ES-I3 (cell line): Measurements from ENCODE around the gene STAMBPL1.

Experiments used
- H3K36me3 ChIP-seq: 2 replicates; pipeline ENCODE4 v1.6.1; 2013; ENCODE audit warnings: mild to moderate bottlenecking, low read length, control low read depth, moderate library complexity; ENCODE audit not compliant: insufficient read depth
- H3K4me1 ChIP-seq: 2 replicates; pipeline ENCODE4 v1.6.1; 2013; ENCODE audit warnings: mild to moderate bottlenecking, control low read depth, low read length; ENCODE audit not compliant: insufficient read depth
- H3K9ac ChIP-seq: 2 replicates; pipeline ENCODE4 v1.6.1; 2013; ENCODE audit warnings: low read depth, mild to moderate bottlenecking, low read length, moderate library complexity
- H3K9me3 ChIP-seq: 2 replicates; pipeline ENCODE4 v1.6.1; 2013; ENCODE audit warnings: mild to moderate bottlenecking, low read length, moderate library complexity; ENCODE audit not compliant: control insufficient read depth, insufficient read depth

Gene STAMBPL1

GRCh38 chr10:88892222-88892967, 12.3 kb downstream of the STAMBPL1 start:
- no peak overlapping the region for H3K9ac ChIP-seq
- no peaks in the 10 kb centered on the region for H3K36me3 ChIP-seq
- H3K9me3 ChIP-seq: no peaks in the 10 kb centered on the region
- H3K4me1 ChIP-seq: peaks cover 14% of the 10 kb centered on the region

DNA sequence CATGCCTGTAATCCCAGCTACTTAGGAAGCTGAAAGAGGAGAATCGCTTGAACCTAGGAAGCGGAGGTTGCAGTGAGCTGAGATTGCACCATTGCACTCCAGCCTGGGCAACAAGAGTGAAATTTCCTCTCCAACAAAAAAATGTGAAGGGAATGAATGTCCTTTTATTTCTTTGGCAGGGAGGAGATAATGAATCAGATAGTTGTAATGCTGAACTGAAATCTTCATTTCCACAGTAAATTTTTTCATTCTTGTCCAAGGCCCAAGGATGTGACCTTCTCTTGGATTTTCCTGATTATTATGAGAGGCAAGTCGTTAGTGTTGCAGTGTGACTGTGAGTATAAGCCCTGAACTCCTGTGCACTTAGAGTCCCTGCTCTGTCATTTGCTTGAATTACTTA, 13.6 kb downstream of the STAMBPL1 start:
- Histone ChIP-seq H3K4me1 (peaks cover 14% of the 10 kb centered on the region), H3K36me3 (no peaks in the 10 kb centered on the region), H3K9me3 (no peaks in the 10 kb centered on the region), H3K9ac (no peak overlapping the region)

GRCh38 chr10:88895250-88895649, 15.2 kb downstream of the STAMBPL1 start:
- Histone ChIP-seq H3K4me1 (peaks cover 14% of the 10 kb centered on the region), H3K9me3 (no peaks in the 10 kb centered on the region), H3K36me3 (no peaks in the 10 kb centered on the region), H3K9ac (no peak overlapping the region)

GRCh38 chr10:88896372-88896993, 16.4 kb downstream of the STAMBPL1 start:
- Histone ChIP-seq H3K4me1 (peaks cover 14% of the 10 kb centered on the region), H3K36me3 (no peaks in the 10 kb centered on the region)

GRCh38 chr10:88896994-88897853, 17.2 kb downstream of the STAMBPL1 start:
- Histone ChIP-seq H3K36me3 (no peaks in the 10 kb centered on the region), H3K9me3 (no peaks in the 10 kb centered on the region), H3K9ac (no peak overlapping the region), H3K4me1 (peaks cover 12% of the 10 kb centered on the region)

More at GRCh38 chr10:88896372-88896993, 16.4 kb downstream of the STAMBPL1 start:
- no peaks in the 10 kb centered on the region for H3K9me3 ChIP-seq
- H3K9ac ChIP-seq: no peak overlapping the region

DNA sequence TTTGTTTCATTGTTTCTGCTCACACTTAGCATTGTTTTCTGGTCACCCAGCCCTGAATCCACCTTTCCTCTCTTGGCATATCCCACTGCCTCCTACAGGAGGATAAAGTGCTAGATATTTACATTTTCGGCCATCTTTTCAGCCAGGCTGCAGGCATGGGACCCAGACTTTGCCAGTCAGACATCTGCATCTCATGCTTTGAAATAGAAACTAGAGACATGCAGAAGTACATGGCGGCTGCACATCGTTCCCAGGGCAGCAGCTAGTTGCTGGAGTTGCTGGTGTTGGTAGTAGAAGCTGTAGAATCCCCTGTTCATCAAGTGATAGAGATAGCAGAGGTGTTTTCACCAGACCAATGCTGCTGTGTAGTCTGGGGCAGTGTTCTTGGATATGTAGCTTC, 18.7 kb downstream of the STAMBPL1 start:
- Histone ChIP-seq H3K36me3 (no peaks in the 10 kb centered on the region), H3K4me1 (peaks cover 7% of the 10 kb centered on the region; the same call in 1 of the 2 replicates), H3K9me3 (no peaks in the 10 kb centered on the region), H3K9ac (no peak overlapping the region)

DNA sequence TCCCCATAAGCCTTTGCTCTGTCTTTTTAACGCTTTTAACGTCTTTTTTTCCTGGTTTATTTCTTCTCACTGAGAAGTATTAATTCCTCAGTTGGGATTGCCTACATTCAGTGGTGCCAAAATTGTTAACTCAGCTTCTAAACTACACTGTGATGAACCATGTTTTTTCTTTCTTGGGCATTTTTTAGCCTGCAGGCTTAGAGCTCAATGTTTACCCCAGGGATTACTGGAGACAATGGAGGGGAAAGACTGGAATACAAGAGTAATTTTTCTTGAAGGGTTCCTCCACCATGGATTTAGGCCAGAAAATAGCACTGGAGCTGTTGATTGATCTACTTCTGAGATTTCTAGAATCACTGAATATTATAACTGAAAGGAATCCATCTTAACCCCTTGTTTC, 19.8 kb downstream of the STAMBPL1 start:
- no peaks in the 10 kb centered on the region for H3K36me3 ChIP-seq
- H3K4me1 ChIP-seq: peaks cover 7% of the 10 kb centered on the region; the same call in 1 of the 2 replicates
- H3K9me3 ChIP-seq: no peaks in the 10 kb centered on the region
- no peak overlapping the region for H3K9ac ChIP-seq

DNA sequence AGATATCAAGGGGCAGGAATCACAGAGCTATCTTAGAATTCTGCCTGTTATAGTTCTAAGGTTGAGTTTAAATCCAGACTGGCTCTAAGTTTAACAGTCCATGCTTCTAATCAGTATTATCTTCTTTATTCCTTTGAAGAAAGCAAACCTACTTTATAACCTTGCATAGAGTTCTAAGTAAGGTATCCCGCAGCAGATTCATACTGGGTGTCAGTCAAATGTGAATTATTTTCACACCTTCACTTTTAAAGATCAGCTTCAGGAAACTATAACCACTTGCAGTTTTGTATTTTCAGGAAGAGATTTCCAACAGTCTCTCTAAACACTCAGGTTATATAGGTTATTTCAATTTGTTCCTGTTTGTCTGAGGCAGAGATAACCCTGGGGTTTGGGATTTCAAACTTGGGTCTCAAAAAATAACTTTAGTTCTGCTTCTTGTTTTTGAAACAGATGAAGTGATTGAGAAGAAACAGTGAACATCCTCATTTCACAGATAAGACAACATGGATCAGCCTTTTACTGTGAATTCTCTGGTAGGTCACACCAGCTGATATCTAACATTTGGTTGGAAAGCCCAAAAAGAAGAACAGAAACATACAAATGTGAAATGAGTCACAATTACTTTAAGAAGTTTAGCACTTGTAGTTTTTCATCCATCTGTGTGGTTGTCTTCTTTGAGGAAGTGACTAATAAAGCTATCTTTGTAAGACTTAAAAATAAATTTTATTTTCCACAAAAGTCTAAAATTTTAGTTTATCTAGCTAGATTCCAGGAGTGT, 21.4 kb downstream of the STAMBPL1 start:
- no peak overlapping the region for H3K9ac ChIP-seq
- no peaks in the 10 kb centered on the region for H3K36me3 ChIP-seq
- H3K4me1 ChIP-seq: peaks cover 7% of the 10 kb centered on the region; the same call in 1 of the 2 replicates
- no peaks in the 10 kb centered on the region for H3K9me3 ChIP-seq

DNA sequence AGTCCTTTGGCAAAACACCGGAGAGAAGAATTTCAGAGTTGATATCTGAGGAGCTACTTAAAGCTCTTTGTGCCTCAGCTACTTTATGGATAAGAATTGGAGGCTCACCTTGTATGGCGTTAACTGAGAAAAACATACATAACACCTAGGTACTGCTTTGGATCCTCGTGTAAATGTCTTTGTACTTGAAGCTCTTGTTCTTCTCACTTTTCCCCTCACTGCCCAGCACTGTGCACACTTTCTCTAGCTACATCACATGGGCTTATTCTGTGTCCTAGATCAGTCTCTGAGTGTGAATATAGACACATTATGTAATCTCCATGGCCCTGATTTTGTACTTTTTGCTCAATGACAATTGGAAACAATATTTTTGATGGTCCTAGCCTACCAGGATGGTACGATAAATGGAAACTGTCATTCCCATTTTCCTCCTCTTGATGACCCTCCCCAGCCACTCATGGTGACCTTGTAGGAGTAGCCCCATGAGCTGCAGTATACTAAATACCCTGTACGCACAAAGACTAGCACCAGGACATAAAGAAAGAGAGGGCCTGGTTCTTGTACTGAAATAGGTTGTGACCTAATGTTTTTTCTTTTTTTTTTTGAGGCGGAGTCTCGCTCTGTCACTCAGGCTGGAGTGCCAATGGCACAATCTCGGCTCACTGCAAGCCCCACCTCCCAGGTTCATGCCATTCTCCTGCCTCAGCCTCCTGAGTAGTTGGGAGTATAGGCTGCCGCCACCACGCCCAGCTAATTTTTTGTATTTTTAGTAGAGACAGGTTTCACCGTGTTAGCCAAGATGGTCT, 22.1 kb downstream of the STAMBPL1 start:
- no peak overlapping the region for H3K9ac ChIP-seq
- no peaks in the 10 kb centered on the region for H3K36me3 ChIP-seq
- H3K9me3 ChIP-seq: no peaks in the 10 kb centered on the region
- H3K4me1 ChIP-seq: peaks cover 2% of the 10 kb centered on the region; the same call in 1 of the 2 replicates

DNA sequence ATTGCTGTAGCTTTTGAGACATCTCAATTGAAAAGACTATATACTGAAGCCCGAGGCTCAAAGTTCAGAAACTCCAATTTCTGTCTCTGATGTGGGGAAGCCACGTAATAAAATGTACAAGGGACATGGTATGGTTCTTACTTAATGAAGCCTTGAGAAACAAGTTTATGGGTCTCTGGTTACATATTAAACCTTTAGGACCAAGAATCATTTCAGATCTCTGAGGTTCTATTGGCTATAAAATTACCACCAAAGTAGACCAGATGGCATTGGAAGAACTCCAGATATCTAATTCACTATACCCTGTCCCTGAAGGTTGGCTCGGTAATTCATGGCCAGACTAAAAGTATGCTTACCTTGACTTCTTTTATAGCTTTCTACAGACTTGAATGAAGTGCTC, 23.7 kb downstream of the STAMBPL1 start:
- Histone ChIP-seq H3K9ac (no peak overlapping the region), H3K9me3 (no peaks in the 10 kb centered on the region), H3K4me1 (no peaks in the 10 kb centered on the region), H3K36me3 (no peaks in the 10 kb centered on the region)

DNA sequence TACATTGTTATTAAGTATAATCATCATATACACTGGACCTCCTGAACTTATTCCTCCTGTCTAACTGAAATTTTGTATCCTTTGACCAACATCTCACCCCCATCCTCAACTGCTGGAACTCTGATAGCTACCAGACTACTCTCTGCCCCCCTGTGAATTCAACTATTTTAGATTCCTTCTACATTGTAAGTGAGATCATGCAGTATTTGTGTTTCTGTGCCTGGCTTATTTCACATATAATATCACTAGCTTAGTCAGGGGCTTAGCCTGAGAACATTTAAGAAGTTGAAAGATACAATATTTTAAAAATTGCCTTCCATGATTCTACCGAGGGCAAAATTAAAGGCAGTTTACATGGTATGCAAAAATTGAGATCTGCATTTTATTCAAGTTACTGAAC, 26.9 kb downstream of the STAMBPL1 start:
- H3K9ac ChIP-seq: no peak overlapping the region
- H3K9me3 ChIP-seq: no peaks in the 10 kb centered on the region
- no peaks in the 10 kb centered on the region for H3K36me3 ChIP-seq
- H3K4me1 ChIP-seq: no peaks in the 10 kb centered on the region

DNA sequence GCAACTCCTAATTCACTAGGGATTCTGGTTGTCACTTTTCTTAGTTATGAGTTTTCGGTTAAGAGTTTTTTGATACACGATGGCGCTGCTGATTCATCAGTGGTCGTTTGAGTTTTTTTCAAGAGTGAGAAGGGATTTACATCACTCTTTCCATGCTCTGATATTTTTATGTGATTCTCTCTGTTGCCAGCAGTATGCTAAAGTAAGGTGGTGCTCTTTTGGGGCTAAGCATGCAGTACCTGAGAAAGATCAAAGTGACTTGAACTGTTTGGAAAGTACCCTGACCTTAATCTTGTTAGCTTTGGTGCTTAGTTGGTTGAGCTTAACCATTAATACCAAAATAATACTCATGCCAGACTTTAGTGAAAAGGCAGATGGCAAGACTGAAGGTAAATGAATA, 28.1 kb downstream of the STAMBPL1 start:
- Histone ChIP-seq H3K4me1 (no peaks in the 10 kb centered on the region), H3K9ac (no peak overlapping the region), H3K36me3 (no peaks in the 10 kb centered on the region), H3K9me3 (no peaks in the 10 kb centered on the region)

- Histone ChIP-seq H3K36me3 (no peaks in the 10 kb centered on the region), H3K9ac (no peak overlapping the region), H3K4me1 (no peaks in the 10 kb centered on the region), H3K9me3 (no peaks in the 10 kb centered on the region)
Measured at GRCh38 chr10:88911116-88911515, 31.1 kb downstream of the STAMBPL1 start.
